ENCODE results near the gene TRABD2B.

DNA sequence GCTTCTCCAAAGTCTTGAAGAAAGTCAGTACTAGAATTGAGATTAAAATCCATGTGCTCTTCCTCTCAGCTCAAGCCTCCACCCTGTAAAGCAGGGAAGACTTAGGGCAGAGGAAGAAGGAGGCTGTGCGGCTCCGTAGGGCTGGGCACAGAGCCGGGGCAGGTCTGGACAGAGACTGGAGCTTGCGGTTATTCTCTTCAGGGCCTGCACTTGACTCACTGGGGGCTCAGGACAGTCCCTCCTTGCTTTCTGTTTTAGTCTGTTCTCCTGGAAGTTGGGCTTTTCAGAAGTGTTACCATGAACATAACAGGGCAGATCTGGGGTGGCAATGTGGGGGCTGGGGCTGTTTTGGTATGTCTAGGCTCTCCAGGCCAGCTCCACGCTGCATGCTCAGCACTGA, 21.6 kb upstream of the TRABD2B start:
- TF ChIP-seq, protein P1, sequence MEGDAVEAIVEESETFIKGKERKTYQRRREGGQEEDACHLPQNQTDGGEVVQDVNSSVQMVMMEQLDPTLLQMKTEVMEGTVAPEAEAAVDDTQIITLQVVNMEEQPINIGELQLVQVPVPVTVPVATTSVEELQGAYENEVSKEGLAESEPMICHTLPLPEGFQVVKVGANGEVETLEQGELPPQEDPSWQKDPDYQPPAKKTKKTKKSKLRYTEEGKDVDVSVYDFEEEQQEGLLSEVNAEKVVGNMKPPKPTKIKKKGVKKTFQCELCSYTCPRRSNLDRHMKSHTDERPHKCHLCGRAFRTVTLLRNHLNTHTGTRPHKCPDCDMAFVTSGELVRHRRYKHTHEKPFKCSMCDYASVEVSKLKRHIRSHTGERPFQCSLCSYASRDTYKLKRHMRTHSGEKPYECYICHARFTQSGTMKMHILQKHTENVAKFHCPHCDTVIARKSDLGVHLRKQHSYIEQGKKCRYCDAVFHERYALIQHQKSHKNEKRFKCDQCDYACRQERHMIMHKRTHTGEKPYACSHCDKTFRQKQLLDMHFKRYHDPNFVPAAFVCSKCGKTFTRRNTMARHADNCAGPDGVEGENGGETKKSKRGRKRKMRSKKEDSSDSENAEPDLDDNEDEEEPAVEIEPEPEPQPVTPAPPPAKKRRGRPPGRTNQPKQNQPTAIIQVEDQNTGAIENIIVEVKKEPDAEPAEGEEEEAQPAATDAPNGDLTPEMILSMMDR (IDR thresholded peaks at IDR 0.05; ENCODE audit: extremely low read depth in 1 of 2, insufficient read depth in 1 of 2, low read depth in 1 of 2, low read length in 2 of 2) = no peak
- TF ChIP-seq, protein P2, sequence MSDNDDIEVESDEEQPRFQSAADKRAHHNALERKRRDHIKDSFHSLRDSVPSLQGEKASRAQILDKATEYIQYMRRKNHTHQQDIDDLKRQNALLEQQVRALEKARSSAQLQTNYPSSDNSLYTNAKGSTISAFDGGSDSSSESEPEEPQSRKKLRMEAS (IDR thresholded peaks at IDR 0.05; ENCODE audit: insufficient read depth, insufficient read length) = no peak
- no peak for TF ChIP-seq POLR2A (IDR thresholded peaks at IDR 0.05; ENCODE audit: low read depth, low read length)
- TF ChIP-seq POLR2AphosphoS5 (IDR thresholded peaks at IDR 0.05; ENCODE audit: insufficient read depth, low read depth, low read length) = no peak
- no peak for TF ChIP-seq GATA2 (IDR thresholded peaks at IDR 0.05; ENCODE audit: insufficient read depth, insufficient read length, low read depth, low read length)
- no peak for TF ChIP-seq EZH2 (IDR thresholded peaks at IDR 0.05; ENCODE audit: borderline replicate concordance, low read depth, low read length, severe bottlenecking)
